KMS-11 (cell line): ENCODE results near the gene CACNA1A.

ENCODE experiments used
- H2AFZ ChIP-seq: fragments of 200-600 bp; sonication (generic); 2 replicates; pipeline ENCODE4 v1.6.1; 2016; ENCODE audit warnings: antibody characterized with exemption, mixed run types, low read depth
- H3K27ac ChIP-seq: fragments of 200-600 bp; sonication (generic); 2 replicates; pipeline ENCODE4 v1.6.1; 2016; ENCODE audit warnings: mild to moderate bottlenecking, mixed run types
- H3K27me3 ChIP-seq: fragments of 200-600 bp; sonication (generic); 2 replicates; pipeline ENCODE4 v1.6.1; 2017; ENCODE audit warnings: mild to moderate bottlenecking, low read depth, mixed run types, moderate library complexity; ENCODE audit not compliant: insufficient read depth
- H3K36me3 ChIP-seq: fragments of 200-600 bp; sonication (generic); 2 replicates; pipeline ENCODE4 v1.6.1; 2017; ENCODE audit warnings: mild to moderate bottlenecking, mixed run types; ENCODE audit not compliant: insufficient read depth
- H3K4me1 ChIP-seq: fragments of 200-600 bp; sonication (generic); 2 replicates; pipeline ENCODE4 v1.6.1; 2016; ENCODE audit warnings: mild to moderate bottlenecking, low read depth, mixed run types; ENCODE audit not compliant: poor library complexity, severe bottlenecking
- H3K4me2 ChIP-seq: fragments of 200-600 bp; sonication (generic); 2 replicates; pipeline ENCODE4 v1.7.0; 2016; ENCODE audit warnings: mild to moderate bottlenecking, mixed run types
- H3K4me3 ChIP-seq: fragments of 200-600 bp; sonication (generic); IDR thresholded peaks from 2 replicates; pipeline ENCODE4 v1.6.1; 2017; ENCODE audit warnings: low read depth, low read length, mixed read lengths; ENCODE audit not compliant: insufficient read depth
- H3K79me2 ChIP-seq: fragments of 200-600 bp; sonication (generic); 2 replicates; pipeline ENCODE4 v1.6.1; 2016; ENCODE audit warnings: low read depth, mixed run types; ENCODE audit not compliant: insufficient read depth
- H3K9ac ChIP-seq: fragments of 200-600 bp; sonication (generic); 2 replicates; pipeline ENCODE4 v1.6.1; 2016; ENCODE audit warnings: mild to moderate bottlenecking, mixed run types
- H4K20me1 ChIP-seq: fragments of 200-600 bp; sonication (generic); 2 replicates; pipeline ENCODE4 v1.6.1; 2016; ENCODE audit warnings: mild to moderate bottlenecking, mixed run types; ENCODE audit not compliant: insufficient read depth
- CTCF ChIP-seq: fragments of 200-600 bp; sonication (generic); conservative IDR thresholded peaks from 2 replicates; pipeline ENCODE4 v1.6.1; 2017; ENCODE audit warnings: low read depth, mild to moderate bottlenecking, antibody characterized with exemption, low read length, moderate library complexity, mixed read lengths

The CACNA1A gene

GRCh38 chr19:13381827-13382632 lies 124.2 kb downstream of the CACNA1A start:
- Histone ChIP-seq H3K9ac (no peak overlapping the region), H3K27me3 (peaks cover 4% of the 10 kb centered on the region), H4K20me1 (no peaks in the 10 kb centered on the region), H3K27ac (no peak overlapping the region), H3K36me3 (no peaks in the 10 kb centered on the region), H3K4me1 (no peaks in the 10 kb centered on the region), H3K4me3 (no peak overlapping the region), H2AFZ (no peak overlapping the region), H3K79me2 (no peaks in the 10 kb centered on the region), H3K4me2 (no peak overlapping the region)
- TF ChIP-seq CTCF = no peak

- Histone ChIP-seq H3K27me3 (peaks cover 2% of the 10 kb centered on the region; the same call in 1 of the 2 replicates), H3K36me3 (no peaks in the 10 kb centered on the region), H3K4me3 (no peak overlapping the region)
Observed at GRCh38 chr19:13376537-13376936, 129.7 kb downstream of the CACNA1A start.

GRCh38 chr19:13373599-13373998 lies 132.7 kb downstream of the CACNA1A start:
- H3K36me3 ChIP-seq = no peaks in the 10 kb centered on the region
- H2AFZ ChIP-seq = no peak overlapping the region
- no peak overlapping the region for H3K4me2 ChIP-seq
- H3K27ac ChIP-seq = no peak overlapping the region
- TF ChIP-seq CTCF = no peak
- no peaks in the 10 kb centered on the region for H3K79me2 ChIP-seq
- no peaks in the 10 kb centered on the region for H4K20me1 ChIP-seq
- no peak overlapping the region for H3K4me3 ChIP-seq
- no peak overlapping the region for H3K9ac ChIP-seq
- H3K4me1 ChIP-seq = no peaks in the 10 kb centered on the region
- no peaks in the 10 kb centered on the region; the same call in 1 of the 2 replicates for H3K27me3 ChIP-seq

More at GRCh38 chr19:13376537-13376936, 129.7 kb downstream of the CACNA1A start:
- no peak overlapping the region for H3K9ac ChIP-seq
- no peak overlapping the region for H3K27ac ChIP-seq
- no peak overlapping the region for H2AFZ ChIP-seq
- H3K4me2 ChIP-seq = no peak overlapping the region
- H3K79me2 ChIP-seq = no peaks in the 10 kb centered on the region
- H4K20me1 ChIP-seq = no peaks in the 10 kb centered on the region
- TF ChIP-seq CTCF = no peak
- H3K4me1 ChIP-seq = no peaks in the 10 kb centered on the region

- H2AFZ ChIP-seq = no peak overlapping the region
- H3K4me3 ChIP-seq = no peak overlapping the region
- H4K20me1 ChIP-seq = no peaks in the 10 kb centered on the region
- H3K36me3 ChIP-seq = no peaks in the 10 kb centered on the region
- H3K4me1 ChIP-seq = no peaks in the 10 kb centered on the region
- H3K9ac ChIP-seq = no peak overlapping the region
- H3K27ac ChIP-seq = no peak overlapping the region
- no peaks in the 10 kb centered on the region for H3K79me2 ChIP-seq
- no peak overlapping the region for H3K4me2 ChIP-seq
- H3K27me3 ChIP-seq = no peaks in the 10 kb centered on the region; the same call in 1 of the 2 replicates
- no peak for TF ChIP-seq CTCF
Observed at GRCh38 chr19:13370948-13371347, 135.3 kb downstream of the CACNA1A start.
